Ascending aorta (tissue), 2 donors: ENCODE measurements around the gene INSYN2B. TPM values are rescaled to one million over a fixed set of nuclear protein-coding genes. Genes with fewer than 3 reads are reported as not detected.
A peak's percentile ranks its signal among the peaks of the same experiment; 100 is the strongest.

Source experiments
- DNase-seq, 2 donors: peaks; one replicate each; pipeline ENCODE4 v3.0.0-alpha.2; 2019; ENCODE audit warnings: low spot score in 2 of 2
- H3K27ac ChIP-seq, 2 donors: fragments of 200-600 bp; sonication (generic); one replicate each; pipeline ENCODE4 v1.5.1; 2016 to 2017; ENCODE audit warnings: mild to moderate bottlenecking in 1 of 2
- H3K27me3 ChIP-seq: fragments of 200-600 bp; sonication (generic); one replicate; pipeline ENCODE4 v1.5.1; 2017
- H3K36me3 ChIP-seq, 2 donors: fragments of 200-600 bp; sonication (generic); one replicate each; pipeline ENCODE4 v1.5.1; 2016
- H3K4me1 ChIP-seq, 2 donors: fragments of 200-600 bp; sonication (generic); one replicate each; pipeline ENCODE4 v1.5.1; 2016 to 2017; ENCODE audit warnings: mild to moderate bottlenecking in 1 of 2
- H3K4me3 ChIP-seq, 2 donors: fragments of 200-600 bp; sonication (generic); one replicate each; pipeline ENCODE4 v1.5.1; 2016 to 2017; ENCODE audit warnings: mild to moderate bottlenecking in 1 of 2
- H3K9me3 ChIP-seq, 2 donors: fragments of 200-600 bp; sonication (generic); one replicate each; pipeline ENCODE4 v1.5.1; 2016
- intact Hi-C: fragments of 100-400 bp; cut with DNase I; formaldehyde crosslinking; loops from one replicate; pipeline ENCODE4 v1.15.1; 2023
- total RNA-seq: library from RNA; depleted of rRNA; stranded (reverse); fragments of >200 nt; gene quantifications from one replicate; pipeline ENCODE4 v1.1.0, GENCODE V29; 2016
- TF ChIP-seq, protein P1 (sequence below), 3 experiments: fragments of 200-600 bp in 2 of 3; fragments of 450-650 bp in 1 of 3; sonication (generic) in 2 of 3; IDR thresholded peaks; one replicate each; pipeline ENCODE4 v1.5.1; 2016 to 2019; ENCODE audit warnings: antibody characterized with exemption in 3 of 3, mild to moderate bottlenecking in 1 of 3, moderate library complexity in 1 of 3

INSYN2B gene
- not detected for total RNA-seq

DNA sequence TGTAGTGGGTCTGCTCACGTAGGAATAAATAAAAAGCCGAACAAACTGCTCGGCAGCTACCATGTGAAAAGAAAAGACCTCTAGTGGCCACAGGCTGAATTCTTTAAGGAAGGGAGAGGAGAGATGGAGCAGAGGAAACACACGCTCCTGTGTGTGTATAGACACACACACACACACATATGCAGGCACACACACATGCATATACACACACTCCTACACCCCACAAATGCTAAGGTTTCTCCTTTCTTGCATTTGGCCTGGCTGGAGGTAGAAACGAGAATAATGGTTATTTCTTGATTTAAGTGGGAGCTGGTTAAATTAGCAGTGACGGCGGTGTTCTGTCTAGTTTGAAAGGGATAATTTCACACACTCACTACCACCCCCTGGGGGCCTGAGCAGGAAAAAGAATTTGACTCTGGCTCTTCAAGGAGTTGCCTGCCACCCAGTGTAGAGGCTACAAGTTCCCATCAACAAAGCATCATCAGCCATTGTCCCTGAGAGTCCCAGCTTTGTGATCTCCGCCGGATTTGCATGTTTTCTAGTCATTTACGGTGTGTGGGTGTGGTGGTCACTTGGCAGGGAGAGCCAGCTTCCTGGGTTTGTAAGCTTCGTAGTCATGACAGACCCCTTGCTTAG is at the start of gene INSYN2B:
INSYN2B (minus strand) TSS at position 78 of the 636 bp plus-strand sequence. CDS start 96,597 bp downstream, outside the sequence.
- Histone ChIP-seq H3K4me3 (peak within 1 kb of the TSS in 1 of 2 donors; percentile 9), H3K4me1 (no peaks in the 10 kb centered on the region), H3K9me3 (no peaks in the 10 kb centered on the region), H3K27me3 (no peaks in the 10 kb centered on the region), H3K36me3 (no peaks in the 10 kb centered on the region), H3K27ac (no peak within 1 kb of the TSS)
- TF ChIP-seq, protein P1, sequence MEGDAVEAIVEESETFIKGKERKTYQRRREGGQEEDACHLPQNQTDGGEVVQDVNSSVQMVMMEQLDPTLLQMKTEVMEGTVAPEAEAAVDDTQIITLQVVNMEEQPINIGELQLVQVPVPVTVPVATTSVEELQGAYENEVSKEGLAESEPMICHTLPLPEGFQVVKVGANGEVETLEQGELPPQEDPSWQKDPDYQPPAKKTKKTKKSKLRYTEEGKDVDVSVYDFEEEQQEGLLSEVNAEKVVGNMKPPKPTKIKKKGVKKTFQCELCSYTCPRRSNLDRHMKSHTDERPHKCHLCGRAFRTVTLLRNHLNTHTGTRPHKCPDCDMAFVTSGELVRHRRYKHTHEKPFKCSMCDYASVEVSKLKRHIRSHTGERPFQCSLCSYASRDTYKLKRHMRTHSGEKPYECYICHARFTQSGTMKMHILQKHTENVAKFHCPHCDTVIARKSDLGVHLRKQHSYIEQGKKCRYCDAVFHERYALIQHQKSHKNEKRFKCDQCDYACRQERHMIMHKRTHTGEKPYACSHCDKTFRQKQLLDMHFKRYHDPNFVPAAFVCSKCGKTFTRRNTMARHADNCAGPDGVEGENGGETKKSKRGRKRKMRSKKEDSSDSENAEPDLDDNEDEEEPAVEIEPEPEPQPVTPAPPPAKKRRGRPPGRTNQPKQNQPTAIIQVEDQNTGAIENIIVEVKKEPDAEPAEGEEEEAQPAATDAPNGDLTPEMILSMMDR (IDR thresholded peaks at IDR 0.05): peak in 2 of 3 experiments; percentile 20 to 30
- DNase-seq: peak in 1 of 2 donors; percentile 66
- intact Hi-C loops: no loop called here

DNA sequence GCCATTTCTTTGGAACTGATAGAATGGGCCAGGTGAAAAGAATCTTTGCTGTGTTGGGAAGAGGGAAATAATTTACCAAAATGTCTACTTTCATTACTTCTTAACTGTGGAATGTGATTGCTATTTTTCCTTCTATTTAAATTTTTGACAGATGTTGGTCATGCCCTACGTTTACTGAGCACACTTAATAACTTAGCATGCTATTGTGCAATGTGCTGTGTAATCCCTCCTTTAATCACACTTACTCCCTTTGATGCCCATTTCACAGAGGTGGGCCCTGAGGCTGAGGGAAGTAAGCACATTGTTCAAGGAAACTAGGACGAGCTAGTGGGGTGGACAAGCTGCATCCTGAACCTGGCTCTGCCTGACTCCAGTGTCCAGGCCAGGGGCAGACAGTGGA is 47.8 kb upstream of the INSYN2B start:
- Histone ChIP-seq H3K27ac (no peak overlapping the region), H3K36me3 (no peaks in the 10 kb centered on the region), H3K9me3 (no peaks in the 10 kb centered on the region), H3K4me3 (no peak overlapping the region), H3K4me1 (no peaks in the 10 kb centered on the region), H3K27me3 (no peaks in the 10 kb centered on the region)
- no peak for DNase-seq
- intact Hi-C loops: no loop called here
- TF ChIP-seq, protein P1 (IDR thresholded peaks at IDR 0.05): no peak

DNA sequence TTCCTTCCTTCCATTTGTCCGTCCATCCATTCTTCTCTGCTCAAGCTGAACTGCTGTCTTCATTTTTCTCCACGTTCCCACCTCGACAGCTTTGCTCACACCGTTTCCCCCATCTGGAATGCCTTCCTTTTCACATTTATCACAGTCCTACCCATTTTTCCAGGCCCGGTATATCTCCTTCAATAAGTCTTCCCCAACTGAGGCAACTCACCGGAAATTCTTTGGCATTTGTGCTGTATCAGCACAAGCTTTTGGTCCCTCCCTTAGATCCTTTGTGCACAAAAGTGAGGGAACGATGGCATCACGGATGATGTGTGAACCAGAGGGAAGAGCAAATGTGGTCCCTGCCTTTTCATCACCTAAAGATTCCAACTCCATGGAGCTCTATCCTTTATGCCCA is 45.6 kb upstream of the INSYN2B start:
- Histone ChIP-seq H3K4me3 (no peak overlapping the region), H3K9me3 (no peaks in the 10 kb centered on the region), H3K36me3 (no peaks in the 10 kb centered on the region), H3K27me3 (no peaks in the 10 kb centered on the region), H3K4me1 (no peaks in the 10 kb centered on the region), H3K27ac (no peak overlapping the region)
- DNase-seq: no peak
- TF ChIP-seq, protein P1 (IDR thresholded peaks at IDR 0.05): no peak
- intact Hi-C loops: no loop called here

DNA sequence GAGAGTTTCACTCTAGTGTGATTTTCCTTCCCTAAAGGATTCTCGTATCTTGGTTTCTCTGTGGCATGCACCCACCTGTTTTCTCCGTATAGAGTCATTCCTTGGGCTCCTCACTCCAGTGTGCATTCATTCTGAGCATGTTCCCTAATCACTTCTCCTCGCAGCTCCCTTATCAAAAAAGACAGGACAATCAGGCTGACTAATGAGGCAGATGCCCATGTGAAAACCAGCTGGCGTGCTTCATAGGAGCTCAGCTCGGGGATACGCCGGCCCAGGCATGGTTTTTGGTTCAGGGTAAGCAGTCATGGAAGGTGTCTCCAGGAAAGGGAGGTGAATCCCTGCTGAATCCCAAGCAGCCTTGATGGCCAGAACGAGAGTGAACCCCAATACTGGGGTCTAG is 41.2 kb upstream of the INSYN2B start:
- no peak overlapping the region for H3K4me3 ChIP-seq
- H3K36me3 ChIP-seq: no peaks in the 10 kb centered on the region
- intact Hi-C loops: no loop called here
- TF ChIP-seq, protein P1 (IDR thresholded peaks at IDR 0.05): no peak
- DNase-seq: no peak
- H3K27me3 ChIP-seq: no peaks in the 10 kb centered on the region
- H3K27ac ChIP-seq: no peak overlapping the region
- H3K9me3 ChIP-seq: no peaks in the 10 kb centered on the region
- H3K4me1 ChIP-seq: no peaks in the 10 kb centered on the region

DNA sequence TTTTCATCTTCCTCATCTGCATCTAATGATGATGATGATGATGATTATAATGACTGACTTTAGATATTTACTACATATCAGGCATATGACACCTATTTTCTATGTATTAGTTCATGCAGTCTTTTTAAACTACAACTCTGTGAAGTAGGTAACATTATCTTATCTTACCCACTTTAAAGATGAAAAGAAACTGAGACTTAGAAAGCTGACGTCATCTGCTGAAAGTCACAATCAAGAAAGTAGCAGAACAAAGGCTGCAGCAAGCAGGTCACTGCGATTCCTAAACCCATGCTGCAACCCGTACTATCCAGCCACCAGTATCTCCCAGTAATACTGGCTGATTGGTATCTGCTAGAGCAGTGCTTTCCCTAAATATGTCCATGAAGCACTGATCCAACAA is 40.1 kb upstream of the INSYN2B start:
- no peaks in the 10 kb centered on the region for H3K36me3 ChIP-seq
- no peaks in the 10 kb centered on the region for H3K27me3 ChIP-seq
- DNase-seq: no peak
- intact Hi-C loops: no loop called here
- no peaks in the 10 kb centered on the region for H3K9me3 ChIP-seq
- H3K4me1 ChIP-seq: no peaks in the 10 kb centered on the region
- no peak overlapping the region for H3K27ac ChIP-seq
- TF ChIP-seq, protein P1 (IDR thresholded peaks at IDR 0.05): no peak
- no peak overlapping the region for H3K4me3 ChIP-seq

DNA sequence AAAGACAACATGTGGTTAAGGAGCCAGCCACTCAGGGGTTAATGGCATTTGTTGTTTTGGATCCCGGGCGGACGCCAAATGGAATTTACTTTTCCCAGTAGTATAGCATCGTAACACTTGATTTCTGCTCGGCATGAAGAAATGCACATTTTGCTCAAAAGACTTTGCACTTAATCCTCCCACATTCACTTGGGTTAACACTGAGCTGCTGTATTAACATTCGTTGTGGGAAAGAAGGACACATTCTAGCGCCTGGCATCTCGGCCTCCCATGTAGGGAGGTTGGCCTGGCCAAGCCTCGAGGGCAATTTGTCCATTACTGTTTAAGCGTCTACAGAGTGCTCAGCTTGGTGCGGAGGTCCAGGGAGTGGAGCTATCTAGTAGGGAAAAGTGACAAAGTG is 32.3 kb upstream of the INSYN2B start:
- Histone ChIP-seq H3K36me3 (no peaks in the 10 kb centered on the region), H3K27ac (no peak overlapping the region), H3K27me3 (no peaks in the 10 kb centered on the region), H3K9me3 (no peaks in the 10 kb centered on the region), H3K4me3 (no peak overlapping the region), H3K4me1 (no peaks in the 10 kb centered on the region)
- TF ChIP-seq, protein P1 (IDR thresholded peaks at IDR 0.05): no peak
- no peak for DNase-seq
- intact Hi-C loops: no loop called here
